NCI-H446 treated with DMSO at 0.1 percent for 48 hours (cell line): ENCODE results near the gene TBC1D16.

Experiments used
- DNase-seq: peaks from one replicate; lab custom pipeline; 2025; lab: John Stamatoyannopoulos, UW

TBC1D16 gene

DNA sequence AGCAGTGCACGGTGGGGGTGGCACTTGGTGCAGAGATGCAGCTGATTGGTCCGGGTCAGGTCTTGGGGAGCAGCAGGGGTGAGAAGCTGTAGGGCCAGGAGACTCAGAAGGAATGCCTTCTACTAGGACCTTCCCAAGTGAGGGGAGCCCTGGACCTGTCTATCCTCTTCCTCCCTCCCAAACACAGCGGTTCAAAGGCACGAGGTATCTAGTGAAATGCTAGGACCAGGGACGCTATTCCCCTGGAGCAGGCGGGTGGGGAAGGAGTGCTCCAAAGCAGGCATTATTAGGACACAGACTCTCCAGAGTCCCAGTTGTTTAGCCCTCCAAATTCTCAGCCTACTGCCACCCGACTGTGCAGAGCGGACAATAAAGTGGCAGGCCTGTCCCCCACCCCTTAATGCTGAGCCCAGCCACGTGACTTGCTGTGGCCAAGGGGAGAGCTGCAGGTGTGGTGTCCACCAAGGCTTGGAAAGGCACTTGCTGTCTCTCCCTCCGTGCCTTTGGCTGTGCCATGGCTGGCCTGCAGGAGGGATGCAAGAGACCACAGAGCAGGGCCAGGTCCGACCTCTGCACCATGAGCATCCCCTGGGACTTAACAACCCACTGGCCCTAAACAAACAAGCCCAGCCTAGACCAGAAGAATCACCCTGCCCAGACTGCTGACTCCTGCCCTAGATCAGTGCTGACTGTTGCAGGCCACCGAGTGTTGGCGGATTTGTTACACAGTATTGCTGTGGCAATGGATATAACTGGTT lies 97.2 kb downstream of the TBC1D16 start:
- no peak for DNase-seq

DNA sequence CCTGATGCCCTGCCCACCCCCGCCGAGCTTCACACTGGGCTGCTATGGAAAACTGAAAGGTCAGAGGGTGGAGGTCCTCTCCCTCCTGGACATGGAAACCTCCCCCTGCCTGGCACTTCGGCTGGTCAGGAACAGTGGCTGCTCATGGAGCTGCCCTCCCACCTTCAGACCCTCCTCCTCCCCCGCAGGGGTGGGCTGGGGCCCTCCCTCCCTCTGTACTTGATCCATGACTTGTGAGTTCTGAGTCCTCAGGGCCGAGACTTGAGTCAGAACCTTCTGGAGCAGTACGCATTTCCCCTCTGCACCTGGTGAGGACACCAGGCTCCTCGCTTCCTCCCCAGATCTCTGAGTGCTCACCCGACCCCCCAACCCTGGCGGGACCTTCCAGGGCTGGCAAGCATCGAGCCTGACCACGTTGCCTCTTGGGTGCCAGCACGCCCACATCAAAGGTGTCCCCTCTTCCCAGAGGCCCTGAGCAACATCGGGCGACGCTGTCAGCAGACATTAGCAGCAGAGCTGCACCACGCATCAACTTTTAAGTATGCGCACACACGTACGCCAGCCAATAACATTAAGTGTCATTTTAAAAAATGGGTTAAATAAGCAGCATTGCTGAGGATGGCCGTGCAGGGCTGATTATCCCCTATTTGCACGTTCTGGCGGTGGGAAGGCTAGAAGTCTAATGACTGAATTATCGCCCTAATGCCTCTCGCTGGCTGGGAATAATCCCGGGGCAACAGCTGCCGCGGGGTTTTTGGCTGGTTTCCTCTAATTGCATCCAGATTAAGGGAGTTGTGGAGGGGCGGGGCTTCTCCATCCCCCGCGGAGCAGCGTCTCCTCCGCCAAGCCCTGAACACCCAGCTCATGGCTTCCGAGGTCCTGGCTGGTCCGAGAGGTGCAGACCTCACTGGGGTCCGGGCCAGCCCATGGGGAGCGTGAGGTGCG lies 98.0 kb downstream of the TBC1D16 start:
- peak; percentile 15 for DNase-seq

DNA sequence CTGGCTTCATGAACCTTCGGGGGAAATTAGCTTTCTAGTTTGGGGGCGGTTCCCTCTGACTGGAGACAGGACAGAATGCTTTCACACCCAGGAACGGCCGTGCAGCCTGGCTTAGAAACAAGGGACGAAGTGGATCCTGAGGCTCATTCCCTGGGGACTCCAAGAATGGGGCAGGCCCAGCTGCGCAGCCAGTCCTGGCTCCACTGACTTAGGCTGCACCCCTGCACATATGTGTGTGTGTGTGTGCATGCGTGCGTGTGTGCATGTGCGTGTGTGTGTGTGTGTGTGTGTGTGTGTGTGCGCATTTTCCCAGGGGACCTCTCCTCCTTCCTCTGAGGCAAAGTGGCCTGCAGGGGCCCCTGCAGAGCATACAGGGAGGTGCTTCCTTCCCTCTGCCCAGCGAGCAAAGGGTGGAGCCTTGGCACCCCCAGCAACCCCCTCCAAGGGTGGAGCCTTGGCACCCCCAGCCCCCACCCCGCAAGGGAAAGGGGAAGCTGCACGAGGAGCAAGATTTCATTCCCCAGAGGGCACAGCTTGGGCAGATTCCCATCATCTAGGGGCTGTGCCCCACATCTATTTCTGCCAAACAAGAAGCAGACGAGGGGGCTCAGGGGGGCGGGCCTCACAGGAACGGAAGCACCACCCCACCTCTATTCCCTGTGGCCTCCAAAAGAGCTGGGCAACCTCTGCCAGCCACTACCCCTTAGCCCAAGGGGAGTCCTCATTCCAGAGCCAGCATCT lies 98.9 kb downstream of the TBC1D16 start:
- no peak for DNase-seq

DNA sequence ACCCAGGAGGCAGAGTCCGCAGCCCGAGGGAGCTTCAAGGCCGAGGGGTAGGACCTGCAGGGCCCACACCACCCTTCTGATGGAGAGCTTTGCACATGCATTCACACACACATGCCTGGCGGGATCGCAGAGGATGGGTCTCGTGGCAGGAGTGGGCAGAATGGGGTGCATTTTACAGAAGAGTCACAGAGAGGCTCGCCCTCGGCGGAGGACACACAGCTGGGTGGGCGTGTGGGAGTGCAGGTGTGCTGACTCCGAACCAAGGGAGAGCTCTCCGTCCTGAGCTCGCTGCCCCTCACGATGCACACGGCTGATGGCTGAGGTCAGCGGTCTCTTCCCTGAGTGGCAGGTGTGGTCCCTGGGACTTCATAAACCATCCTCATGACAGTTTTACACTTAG lies 99.6 kb downstream of the TBC1D16 start:
- no peak for DNase-seq

DNA sequence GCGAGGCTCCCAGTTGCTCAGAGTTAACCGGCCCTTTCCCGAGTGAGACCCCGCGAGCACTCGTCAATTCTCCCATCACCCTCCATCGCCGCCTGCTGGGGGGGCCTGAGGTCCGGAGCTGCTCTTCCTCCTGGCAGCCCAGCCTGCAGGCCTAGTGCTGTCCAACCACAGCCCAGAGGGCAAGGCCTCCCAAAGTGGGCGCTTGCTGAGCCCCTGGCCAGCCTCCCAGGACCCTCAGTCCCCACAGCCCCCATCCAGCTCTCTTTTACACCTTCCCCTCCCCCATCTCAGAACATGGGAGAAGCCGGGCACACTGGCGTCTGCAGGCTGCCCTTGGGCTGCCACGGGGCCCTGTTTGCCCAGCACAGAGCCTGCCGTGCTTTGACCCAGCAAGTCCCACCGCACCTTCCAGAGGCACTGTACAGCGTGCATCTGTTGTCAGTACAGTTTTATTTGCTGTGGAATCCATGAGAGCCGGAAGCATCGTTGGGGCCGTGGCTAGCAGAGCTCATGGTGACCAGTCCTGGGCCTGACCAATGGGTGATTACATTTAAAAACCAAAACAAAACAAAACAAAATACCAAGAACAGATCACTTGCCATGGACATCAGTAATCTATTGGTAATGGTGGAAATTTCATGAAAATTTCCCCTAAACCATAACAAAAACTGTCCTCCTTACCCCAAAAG lies 100.3 kb downstream of the TBC1D16 start:
- no peak for DNase-seq

DNA sequence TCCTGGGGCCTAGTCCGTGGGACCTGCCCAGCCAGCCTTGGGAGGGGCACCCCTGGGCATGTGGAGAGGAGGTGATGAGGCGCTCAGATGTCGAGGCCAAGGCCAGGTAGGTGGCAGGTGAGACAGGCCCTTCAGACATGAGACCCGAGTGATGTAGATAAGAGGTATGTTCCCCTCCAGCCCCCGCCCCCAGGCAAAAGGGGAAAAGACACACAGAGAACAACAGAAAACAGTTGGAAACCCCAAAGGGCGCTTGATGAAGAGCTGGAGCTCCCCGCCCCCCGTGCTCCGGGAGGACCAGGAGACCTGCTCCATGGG lies 101.1 kb downstream of the TBC1D16 start:
- DNase-seq, result no peak

DNA sequence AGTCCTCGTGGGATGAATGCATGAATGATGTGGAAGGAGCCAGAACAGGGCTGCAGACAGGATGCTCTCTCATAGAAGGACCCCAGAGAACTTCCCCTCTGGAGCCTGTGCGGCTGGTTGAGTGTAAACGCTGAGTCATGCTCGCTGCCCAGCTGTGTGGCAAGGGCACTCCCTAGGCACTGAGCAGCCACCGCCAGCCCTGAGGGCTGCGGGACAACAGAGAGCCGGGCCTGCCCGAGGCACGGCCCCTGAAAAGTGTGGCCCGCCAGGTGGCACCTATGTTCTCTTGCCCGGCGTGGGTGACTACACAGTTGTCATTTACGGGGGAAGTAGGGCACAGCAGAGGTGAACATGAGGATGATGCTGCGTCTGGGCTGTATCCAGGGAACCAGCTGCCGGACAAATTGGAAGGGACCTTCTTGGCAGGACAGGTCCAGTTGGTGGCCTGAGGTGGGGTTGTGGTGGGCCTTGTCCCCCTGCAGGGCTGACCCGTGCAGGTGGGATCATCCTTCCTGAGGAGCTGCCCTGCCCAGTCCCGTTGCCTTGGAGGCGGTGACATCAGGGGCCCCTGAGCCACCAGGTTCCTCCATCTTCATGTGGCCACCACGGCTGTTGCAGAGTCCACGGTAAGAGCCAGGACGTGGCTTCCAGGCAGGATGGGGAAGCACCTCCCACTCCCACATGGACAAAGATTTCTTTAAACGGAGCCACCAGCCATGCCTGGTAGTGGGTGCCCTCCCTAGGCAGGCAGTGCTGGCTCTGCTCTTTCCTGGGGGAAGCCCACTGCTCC lies 101.6 kb downstream of the TBC1D16 start:
- DNase-seq, result no peak

DNA sequence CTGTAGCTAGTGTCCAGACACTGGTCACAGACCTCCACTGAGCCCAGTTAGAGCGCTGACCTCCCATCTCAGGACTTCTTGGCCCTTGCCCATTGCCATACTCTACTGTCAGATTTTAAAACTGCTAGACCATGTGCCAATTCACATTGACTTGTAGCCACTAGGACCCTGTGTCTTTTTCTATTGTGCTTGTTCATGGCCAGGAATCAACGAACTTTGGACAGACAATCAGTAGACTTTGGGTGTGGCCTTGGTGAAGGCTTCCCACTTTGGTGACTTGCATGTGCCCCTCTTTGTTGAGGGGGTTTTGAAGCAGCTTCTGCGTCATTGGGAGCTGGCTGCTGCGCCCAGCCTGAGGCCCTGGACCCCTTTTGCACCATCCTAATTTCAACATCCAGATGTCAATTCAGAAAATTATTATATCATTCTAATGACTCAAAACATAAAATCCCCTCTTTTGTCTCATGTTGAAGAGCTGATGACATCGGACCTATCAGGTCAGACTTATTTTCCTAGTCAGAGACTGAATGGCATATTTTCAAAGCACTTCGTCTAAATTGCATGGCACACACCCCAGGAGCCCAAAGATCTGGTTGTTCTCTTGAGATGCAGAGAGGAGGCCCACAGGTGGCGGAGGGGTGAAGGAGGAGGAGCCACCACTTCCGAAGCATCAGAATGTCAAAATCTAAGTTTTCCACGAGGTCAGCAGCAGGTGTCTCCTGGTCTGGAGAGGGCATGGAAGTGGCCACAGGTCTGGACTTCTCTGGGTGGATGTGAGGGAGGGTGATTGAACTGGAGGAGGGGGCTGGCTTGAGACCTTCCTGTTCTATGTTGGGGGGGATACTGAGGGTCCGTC lies 103.0 kb downstream of the TBC1D16 start:
- no peak for DNase-seq

DNA sequence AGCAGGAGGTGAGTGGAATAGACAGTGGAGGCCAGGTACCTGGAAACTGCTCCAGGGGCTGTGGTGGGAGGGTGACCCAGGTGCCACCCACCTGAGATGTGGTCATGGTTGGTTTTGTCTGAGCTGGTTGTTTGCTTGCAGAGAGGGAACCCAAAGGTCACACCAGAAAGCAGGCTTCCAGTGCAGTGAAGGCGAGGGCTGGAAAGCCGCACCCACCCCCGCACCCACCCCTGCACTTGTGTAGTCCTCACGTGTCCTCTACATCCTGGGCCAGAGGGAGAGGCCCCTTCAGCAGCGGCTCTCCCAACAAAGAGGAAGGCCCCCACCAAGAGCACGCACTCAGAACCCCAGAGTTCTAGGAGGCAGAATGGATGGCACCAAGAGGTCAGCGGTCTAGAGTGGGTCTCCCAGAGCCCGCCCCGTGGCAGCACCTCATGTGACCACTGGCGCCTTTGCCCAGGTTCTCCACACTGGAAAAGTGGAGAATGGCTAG lies 103.8 kb downstream of the TBC1D16 start:
- no peak for DNase-seq

DNA sequence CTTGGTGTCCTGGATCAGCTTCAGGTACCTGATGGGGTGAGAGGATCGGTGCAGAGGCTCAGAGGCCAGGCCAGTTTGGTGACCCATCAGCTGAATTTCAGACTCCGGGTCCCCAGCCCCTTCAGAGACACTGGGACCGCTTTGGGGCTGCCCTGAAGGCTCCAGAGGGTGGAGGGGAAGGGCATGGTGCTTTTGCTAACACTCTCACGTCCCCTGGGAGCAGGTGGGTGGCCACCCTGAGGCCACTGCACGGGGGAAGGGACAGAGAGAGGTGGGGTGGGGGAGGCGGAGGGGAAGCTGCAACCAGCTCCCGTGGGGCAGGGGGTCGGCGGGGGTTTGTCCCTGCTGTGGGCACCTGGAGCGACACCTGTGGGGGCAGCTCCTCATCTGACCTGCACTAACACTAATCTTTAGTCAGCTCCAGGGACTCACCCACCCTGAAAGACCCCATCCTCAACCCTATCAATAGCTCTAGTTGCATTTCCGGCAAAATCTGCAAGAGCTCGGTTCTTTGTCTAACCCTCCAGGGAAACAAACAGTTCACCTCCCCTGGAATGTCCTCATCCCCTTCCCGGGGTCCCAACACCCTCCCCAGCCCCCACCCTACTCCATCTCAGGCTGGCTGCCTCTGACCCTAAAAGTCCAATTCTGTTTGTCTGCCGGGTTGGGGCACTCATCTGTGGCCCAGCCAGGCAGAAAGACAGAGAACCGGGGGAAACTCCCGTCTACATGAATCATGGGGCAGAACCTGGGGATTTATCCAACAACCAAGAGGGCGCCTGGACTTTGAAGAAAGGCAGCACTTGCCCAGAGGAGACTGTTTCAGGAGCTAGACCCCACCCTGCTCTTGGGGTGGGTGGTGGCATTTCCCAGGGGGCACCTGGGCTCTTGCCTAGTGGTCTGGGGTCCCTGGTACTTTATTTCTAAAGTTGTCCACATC lies 104.5 kb downstream of the TBC1D16 start:
- DNase-seq, result no peak

DNA sequence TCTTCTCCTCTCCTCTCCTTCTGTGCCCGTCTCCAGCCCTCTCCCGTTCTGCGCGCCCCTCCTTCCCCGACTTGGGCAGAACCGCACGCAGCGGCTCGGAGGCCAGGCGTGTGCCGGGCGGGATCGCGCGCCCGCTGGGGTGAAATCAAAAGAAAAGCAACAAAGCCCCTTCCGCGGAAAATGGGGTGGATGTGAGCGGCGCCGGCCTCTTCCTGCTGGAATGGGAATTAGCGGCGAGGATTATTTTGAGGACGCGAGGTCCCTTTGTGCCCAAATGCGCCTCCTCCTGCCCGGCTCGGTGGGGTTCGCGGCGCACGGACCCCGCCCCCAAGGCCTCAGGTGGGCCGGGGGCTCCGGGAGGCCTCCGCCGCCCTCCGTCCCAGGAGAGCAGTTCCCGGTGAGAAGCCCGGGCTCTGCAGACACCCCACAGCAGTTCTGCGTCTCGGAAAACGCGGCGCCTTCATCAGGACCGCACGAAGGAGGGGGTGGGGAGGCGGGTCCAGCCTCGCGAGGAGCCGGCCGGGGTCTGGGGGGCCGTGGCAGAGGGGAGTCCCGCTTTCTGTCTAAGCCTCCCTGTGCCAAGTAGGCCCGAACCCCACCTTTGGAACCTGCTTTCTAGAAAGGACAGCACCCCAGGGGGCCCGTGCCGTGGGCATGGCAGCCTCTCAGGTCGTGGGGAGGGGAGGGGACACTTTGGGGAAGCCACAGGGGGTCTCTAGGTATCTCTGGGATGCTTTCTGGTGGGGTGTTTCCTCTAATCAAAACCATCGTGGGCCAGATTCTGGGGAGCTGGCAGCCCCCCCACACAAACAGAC lies 105.4 kb downstream of the TBC1D16 start:
- no peak for DNase-seq

DNA sequence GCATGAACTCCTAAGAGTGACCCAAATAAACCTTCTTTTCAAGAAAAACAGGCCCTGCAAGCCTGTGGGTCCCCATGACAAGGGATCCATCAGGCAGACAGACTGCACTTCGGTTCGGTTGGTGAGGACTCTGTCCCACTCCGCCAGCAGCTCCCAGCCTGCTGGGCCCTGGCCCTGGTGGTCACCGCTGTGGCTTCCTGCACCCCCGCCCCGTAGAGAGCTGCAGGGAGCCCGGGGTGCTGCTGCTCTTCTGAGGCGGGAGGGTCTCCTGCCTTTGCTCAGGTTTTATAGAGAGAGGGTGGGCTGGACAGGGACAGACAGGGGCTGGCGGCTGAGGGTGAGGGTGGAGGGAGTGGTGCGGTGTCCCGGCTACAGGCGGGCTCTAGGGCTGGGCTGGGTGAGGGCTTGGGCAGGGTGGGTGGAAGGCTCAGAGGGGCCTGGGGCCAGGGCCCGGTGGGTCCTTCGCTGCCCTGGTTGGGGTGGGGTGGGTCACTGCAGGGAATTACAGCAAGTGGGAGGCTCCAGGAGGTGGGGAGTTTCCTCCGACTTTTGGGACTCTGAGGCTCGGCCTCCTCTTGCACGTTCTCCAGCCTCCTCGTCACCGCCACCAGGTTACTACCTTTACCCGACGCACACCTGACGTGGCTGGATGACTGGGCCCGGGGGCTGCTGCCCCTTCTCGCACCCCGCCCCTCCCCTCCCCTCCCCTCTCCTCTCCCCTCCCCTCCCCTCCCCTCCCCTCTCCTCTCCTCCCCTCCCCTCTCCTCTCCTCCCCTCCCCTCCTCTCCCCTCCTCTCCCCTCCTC lies 106.2 kb downstream of the TBC1D16 start:
- no peak for DNase-seq

DNA sequence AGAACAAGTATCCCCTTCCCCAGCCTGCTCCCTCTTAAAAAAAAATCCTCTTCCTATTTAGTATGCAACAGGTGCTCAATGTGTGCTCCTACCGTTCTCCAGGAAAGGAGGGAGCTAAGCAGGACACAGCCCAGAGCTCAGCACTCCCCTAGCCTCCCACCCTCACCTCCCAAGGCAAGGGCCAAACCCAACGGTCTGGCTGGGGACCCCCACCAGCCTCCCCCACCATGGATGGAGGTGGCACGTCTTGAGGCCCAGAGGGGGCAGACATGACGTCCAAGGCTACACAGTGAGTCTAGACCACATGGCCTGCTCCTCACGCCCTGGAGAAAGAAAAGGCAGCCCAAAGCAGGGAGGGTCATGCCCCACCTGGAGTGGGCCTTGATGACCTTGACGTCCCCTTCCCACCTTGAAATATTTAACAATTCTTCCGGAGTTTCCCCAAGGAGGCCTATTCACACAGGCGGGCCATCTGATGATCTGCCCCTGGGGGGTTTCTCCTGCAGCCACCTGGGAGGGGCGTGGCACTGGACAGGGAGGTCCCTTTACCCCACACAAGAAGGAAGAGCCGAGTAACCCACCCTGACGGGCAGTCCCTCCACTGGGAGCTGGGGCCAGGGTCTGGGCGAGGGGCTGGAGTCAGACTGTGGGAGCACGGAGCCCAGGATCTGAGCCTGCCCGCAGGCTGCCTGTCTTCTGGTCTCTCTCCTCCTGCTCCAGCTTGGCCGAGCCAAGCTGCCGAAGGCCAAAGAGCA lies 107.0 kb downstream of the TBC1D16 start:
- DNase-seq, result no peak

DNA sequence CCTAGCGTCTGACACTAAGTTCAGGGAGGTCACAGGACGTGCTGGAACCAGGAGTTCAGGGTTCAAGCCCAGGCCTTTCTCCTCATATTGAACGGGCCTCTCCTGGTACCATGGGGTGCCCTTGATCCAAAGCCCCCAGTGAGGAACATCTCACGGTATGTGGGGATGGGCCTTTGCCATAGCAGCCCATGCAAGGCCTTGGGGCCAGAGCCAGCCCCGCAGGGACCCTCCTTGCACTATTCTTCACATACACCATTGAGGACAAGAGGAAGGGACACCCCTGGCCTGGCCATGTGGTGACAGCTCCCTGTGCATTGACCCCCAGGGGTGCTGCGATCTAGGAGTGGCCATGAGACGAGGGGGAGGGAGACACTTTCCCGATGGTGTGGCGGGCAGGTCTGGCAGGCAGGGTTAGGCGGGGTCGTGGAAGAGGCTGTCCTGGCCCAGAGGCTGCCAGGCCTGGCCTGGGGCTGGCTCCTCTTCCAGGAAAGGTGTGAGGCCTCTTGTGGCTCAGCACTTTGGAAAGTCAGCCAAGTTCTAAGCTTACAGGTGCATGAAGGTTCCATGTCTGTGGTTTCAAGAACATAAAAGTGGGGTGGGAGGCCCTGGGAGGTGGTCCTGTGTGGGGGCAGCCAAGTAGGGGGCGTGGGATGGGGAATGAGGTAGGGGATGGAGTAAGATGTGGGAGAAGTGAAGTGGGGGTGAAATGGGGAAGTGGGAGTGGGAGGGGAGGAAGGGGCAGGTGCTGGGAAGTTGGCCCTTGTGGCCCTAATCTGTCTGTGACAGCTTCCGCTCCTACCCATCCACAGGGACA lies 107.8 kb downstream of the TBC1D16 start:
- DNase-seq, result no peak

DNA sequence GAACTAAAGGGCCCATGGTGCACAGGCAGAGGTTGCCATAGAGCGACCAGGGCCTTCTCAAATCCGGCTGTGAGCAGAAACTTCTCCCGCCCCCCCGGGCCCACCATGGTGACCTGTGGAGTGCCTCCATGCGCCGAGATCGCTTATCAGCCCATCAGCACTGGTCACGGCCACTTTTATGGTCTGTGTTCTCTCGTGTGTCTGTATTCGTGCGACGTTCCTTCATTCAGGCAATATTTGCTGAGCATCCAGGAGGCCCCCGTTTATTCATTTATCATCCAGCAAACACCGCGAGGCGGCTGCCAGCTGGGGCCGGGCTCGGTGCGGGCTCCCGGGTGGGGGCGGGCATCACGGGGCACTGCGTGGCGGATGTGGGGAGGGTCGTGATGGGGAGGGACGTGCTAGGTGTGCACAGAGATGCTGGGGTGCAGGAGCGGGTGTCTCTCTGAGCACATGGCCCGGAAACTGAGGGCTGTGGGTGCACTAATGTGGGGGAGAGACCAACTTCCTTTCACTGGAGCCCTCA lies 108.5 kb downstream of the TBC1D16 start:
- no peak for DNase-seq
